ENCODE measurements around the gene RTEL1.
"Not testable (repeated sequence)": the region's sequence is repeated elsewhere in the genome, so short reads cannot be mapped to it uniquely, and the experiment has no call there.

RTEL1 gene

DNA sequence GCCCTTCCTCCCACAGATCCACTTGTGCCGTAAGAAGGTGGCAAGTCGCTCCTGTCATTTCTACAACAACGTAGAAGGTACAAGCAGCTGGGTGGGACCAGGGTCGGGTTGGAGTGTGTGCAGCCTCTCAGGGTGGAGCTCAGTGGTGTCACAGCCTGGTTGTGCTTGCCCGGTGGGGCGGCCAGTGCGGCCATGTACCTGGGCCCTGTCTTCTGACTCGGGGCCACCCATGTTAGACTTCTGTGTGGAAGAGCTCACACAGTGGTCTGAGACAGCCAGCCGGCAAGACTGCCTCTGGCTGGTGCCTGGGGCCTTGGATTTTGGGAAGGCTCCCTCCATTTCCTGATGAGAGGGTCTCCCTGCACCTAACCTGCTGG is 4.7 kb downstream of the RTEL1 start:
- H3K36me3 Mint-ChIP-seq, result peaks cover 29 to 47% of the 10 kb centered on the region in 2 donors

DNA sequence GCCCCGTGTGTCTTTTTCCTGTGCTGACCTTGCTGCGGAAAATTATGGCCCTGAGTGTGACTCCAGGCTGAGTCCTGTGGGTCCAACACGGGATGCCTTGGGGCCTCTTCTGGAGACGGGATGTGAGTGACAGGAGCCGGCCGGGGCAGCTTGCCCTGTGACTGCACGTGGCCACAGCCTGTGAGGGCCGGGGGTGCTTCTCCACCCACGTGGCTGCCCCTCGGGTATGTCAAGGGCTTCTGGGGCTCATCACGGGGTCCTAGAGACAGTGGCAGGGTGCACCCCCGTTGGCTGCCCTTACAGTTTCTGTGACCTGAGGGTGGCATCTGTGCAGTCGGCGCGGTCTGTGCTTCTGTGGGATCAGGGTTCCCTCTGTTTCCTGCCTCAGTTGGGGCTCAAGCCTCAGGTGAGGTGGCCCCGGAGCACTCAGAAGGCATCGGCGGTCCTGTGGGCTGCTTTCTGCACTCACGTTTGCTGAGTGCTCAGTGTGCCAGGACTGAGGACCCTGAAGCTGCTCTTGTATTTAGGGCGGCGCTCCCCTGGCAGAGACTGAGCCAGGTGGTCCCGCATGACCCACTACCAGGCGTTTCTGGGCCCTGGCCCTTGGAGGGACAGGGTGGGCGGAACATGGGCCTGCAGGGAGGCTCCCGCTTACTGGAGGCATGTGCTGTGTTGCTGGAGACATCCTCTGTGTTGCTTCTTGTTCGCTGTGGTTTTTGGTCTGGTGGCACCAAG is 5.4 kb downstream of the RTEL1 start:
- DNase-seq, result no peak
- H3K36me3 Mint-ChIP-seq, result peaks cover 34 to 51% of the 10 kb centered on the region in 2 donors
- no peak for ATAC-seq (replicated peaks)
- H3K27ac Mint-ChIP-seq, result no peak overlapping the region
- no peaks in the 10 kb centered on the region for H3K9me3 Mint-ChIP-seq
- no peaks in the 10 kb centered on the region for H3K27me3 Mint-ChIP-seq
- peaks cover 6 to 22% of the 10 kb centered on the region in 2 donors for H3K4me1 Mint-ChIP-seq
- H3K4me3 Mint-ChIP-seq, result no peak overlapping the region

More for the DNA sequence above, 4.7 kb downstream of the RTEL1 start:
- no peak overlapping the region for H3K27ac Mint-ChIP-seq
- H3K9me3 Mint-ChIP-seq, result no peaks in the 10 kb centered on the region
- H3K27me3 Mint-ChIP-seq, result no peaks in the 10 kb centered on the region
- H3K4me3 Mint-ChIP-seq, result no peak overlapping the region
- ATAC-seq (replicated peaks) (no peak), DNase-seq (no peak)
- H3K4me1 Mint-ChIP-seq, result peaks cover 6 to 25% of the 10 kb centered on the region in 2 donors

DNA sequence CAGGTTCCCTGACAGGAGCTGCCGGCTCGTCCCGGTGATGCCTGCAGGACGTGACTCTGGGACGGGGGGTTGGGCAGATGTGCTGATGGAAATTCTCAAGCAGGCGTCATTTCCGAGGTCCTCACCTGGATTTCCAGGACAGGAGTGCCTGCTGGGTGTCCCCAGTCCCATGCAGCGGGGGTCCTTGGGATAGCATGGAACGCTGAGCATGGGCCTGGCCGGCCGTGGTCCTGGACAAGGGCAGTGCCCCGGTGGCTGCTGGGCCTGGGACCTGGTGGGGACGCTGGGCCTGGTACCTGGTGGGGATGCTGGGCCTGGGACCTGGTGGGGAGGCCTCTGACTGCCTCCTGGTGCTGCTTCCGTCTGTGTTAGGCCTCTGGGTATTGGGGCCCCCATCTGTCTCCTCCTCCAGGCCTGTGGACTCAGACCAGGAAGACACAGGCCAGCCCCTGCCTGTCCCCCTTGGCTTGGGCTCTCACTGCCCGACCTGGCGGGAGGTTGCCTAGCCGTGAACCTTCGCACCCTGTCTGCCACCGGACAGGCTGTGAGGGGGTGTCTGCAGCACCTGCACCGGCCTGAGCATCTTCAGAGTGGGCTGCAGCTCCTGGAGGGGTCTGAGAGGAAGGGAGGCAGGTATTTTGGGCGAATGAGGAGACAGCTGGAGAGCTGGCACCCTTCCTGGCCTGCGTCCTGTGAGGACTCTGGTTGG is 6.2 kb downstream of the RTEL1 start:
- ATAC-seq (replicated peaks), result no peak
- DNase-seq, result no peak
- Mint-ChIP-seq H3K4me3 (no peak overlapping the region), H3K36me3 (peaks cover 39 to 54% of the 10 kb centered on the region in 2 donors), H3K9me3 (no peaks in the 10 kb centered on the region), H3K27ac (no peak overlapping the region), H3K27me3 (no peaks in the 10 kb centered on the region), H3K4me1 (peaks cover 4 to 14% of the 10 kb centered on the region in 2 donors)

DNA sequence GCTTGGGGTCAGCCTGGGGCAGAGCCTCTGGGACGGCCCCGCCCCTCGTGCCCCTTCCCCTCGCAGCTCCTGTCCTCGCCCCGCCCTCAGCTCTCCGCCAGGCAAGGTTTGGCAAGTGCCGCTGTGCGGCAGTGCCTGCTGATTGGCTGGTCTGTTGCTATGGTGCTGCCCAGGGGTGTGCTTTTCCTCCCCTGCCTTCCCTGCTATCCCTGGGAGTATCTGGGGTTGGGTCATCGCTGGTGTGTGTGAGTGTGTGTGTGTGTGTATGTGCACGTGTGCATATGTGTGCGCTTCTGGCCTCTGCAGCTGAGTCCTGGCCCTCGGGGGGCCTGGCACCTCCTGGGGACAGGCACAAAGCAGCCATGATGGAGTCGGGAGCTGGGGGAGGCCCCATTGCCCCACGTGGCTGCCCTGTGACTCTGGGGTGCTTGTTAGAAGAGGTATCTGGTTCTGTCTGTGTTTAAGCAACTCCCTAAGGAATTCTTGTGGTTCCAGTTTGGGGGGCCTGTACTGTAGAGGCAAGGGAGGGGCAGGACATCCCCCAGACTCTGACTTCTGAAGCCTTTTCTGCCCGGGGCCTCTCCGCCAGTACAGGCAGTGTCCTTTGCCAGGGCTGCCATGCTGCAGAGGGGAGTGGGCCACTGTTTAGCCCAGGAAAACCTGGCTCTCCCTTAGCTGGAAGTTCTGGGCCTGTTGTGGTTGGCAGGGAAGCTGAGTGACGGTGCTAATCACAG is 6.9 kb downstream of the RTEL1 start:
- no peak for DNase-seq
- no peaks in the 10 kb centered on the region for H3K9me3 Mint-ChIP-seq
- ATAC-seq (replicated peaks), result no peak
- H3K27ac Mint-ChIP-seq, result no peak overlapping the region
- H3K36me3 Mint-ChIP-seq, result peaks cover 36 to 50% of the 10 kb centered on the region in 2 donors
- H3K4me1 Mint-ChIP-seq, result peaks cover 0 to 7% of the 10 kb centered on the region in 2 donors
- H3K4me3 Mint-ChIP-seq, result no peak overlapping the region
- no peaks in the 10 kb centered on the region for H3K27me3 Mint-ChIP-seq

DNA sequence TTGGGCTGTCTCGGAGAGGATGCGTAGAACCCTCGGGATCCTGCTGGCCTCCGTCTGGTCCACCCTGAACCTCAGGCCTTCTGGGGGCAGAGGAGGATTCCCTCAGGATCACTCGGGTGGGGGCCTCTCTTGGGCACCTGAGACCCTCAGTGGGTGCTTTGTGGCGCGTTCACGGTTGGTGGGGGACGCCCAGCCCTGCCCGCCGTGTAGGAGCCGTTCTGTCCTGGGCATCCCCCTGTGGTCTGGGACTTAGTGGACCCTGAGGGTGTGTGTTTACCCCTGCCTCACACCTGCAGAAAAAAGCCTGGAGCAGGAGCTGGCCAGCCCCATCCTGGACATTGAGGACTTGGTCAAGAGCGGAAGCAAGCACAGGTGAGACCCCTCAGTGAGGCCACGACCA is 7.6 kb downstream of the RTEL1 start:
- Mint-ChIP-seq H3K27me3 (no peaks in the 10 kb centered on the region), H3K4me3 (no peak overlapping the region), H3K4me1 (peaks cover 0 to 6% of the 10 kb centered on the region in 2 donors), H3K9me3 (no peaks in the 10 kb centered on the region), H3K27ac (no peak overlapping the region), H3K36me3 (peaks cover 40 to 52% of the 10 kb centered on the region in 2 donors)
- ATAC-seq (replicated peaks), result no peak
- no peak for DNase-seq

DNA sequence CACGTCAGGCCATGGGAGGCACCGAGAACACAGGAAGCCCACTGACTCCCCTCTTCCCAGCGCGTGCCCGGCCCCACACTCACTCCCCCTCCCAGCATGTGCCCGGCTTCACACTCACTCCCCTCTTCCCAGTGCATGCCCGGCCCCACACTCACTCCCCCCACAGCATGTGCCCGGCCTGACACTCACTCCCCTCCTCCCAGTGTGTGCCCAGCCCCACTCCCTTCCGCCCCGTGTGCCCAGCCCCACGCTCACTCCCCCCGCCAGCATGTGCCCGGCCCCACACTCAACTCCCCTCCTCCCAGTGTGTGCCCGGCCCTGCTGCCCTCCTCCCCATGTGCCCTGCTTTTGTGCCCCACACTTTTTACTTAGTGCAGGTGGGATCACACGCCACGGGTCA is 9.7 kb downstream of the RTEL1 start:
- ATAC-seq (replicated peaks) (no peak), DNase-seq (no peak)
- H3K36me3 Mint-ChIP-seq, result peaks cover 36 to 51% of the 10 kb centered on the region in 2 donors
- H3K9me3 Mint-ChIP-seq, result no peaks in the 10 kb centered on the region
- no peak overlapping the region for H3K4me3 Mint-ChIP-seq
- no peak overlapping the region for H3K27ac Mint-ChIP-seq
- no peaks in the 10 kb centered on the region for H3K27me3 Mint-ChIP-seq
- H3K4me1 Mint-ChIP-seq, result no peaks in the 10 kb centered on the region

DNA sequence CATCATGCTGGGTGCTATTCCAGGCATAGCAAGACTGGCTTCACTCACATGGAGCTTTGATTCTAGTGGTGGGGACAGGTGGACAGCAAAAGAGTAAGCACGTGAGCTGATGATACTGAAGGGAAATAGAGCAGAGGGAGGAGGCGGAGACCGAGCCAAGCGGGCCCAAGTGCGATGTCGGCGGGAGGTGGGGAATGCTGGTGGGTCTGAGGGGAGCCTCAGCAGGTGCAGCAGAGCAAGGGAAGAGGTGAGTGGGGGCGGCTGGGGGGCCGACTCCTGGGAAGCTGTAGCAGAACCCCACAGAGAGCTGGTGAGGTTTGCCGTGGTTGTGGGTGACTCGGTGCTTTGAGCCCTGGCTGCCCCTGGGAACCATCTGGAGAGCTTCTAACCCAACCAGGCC is 10.2 kb downstream of the RTEL1 start:
- Mint-ChIP-seq H3K9me3 (no peaks in the 10 kb centered on the region), H3K36me3 (peaks cover 34 to 52% of the 10 kb centered on the region in 2 donors), H3K27me3 (no peaks in the 10 kb centered on the region), H3K4me3 (no peak overlapping the region), H3K27ac (no peak overlapping the region), H3K4me1 (no peaks in the 10 kb centered on the region)
- no peak for ATAC-seq (replicated peaks)
- DNase-seq, result no peak

DNA sequence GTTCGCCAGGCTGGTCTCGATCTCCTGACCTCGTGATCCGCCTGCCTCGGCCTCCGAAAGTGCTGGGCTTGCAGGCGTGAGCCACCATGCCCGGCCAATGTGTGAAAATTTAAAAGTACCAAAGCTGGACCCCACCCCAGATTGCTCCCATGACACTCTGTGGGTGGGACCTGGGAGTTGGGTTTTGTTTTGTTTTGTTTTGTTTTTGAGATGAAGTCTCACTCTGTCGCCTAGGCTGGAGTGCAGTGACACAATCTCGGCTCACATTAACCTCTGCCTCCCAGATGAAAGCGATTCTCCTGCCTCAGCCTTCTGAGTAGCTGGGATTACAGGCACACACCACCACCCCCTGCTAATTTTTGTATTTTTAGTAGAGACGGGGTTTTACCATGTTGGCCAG is 13.6 kb downstream of the RTEL1 start:
- H3K27me3 Mint-ChIP-seq; H3K9me3 Mint-ChIP-seq; DNase-seq; H3K4me1 Mint-ChIP-seq; ATAC-seq (replicated peaks); H3K27ac Mint-ChIP-seq; H3K4me3 Mint-ChIP-seq: not testable (repeated sequence)
- peaks cover 46 to 51% of the 10 kb centered on the region in 2 donors for H3K36me3 Mint-ChIP-seq

DNA sequence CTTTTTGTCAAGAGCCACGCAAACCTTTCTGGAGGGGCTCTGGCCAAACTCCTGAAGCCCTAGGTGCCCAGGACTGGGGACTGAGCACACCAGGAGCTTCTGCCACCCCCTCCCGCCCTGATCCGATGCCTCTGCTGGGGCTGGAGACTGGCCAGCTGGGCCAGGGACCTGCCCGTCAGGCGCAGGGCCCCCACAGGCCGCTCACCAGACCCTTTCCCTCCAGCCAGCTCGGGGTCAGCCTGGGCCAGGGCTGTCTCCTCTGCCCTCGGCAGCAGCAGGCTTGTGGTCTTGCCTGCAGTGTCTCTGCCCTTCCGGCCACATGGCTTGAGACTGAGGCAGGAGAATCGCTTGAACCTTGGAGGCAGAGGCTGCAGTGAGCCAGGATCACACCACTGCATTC is 14.6 kb downstream of the RTEL1 start:
- DNase-seq (no peak), ATAC-seq (replicated peaks) (no peak)
- Mint-ChIP-seq H3K4me1 (no peaks in the 10 kb centered on the region), H3K9me3 (no peaks in the 10 kb centered on the region), H3K27ac (no peak overlapping the region), H3K4me3 (no peak overlapping the region), H3K36me3 (peaks cover 44 to 52% of the 10 kb centered on the region in 2 donors), H3K27me3 (no peaks in the 10 kb centered on the region)

DNA sequence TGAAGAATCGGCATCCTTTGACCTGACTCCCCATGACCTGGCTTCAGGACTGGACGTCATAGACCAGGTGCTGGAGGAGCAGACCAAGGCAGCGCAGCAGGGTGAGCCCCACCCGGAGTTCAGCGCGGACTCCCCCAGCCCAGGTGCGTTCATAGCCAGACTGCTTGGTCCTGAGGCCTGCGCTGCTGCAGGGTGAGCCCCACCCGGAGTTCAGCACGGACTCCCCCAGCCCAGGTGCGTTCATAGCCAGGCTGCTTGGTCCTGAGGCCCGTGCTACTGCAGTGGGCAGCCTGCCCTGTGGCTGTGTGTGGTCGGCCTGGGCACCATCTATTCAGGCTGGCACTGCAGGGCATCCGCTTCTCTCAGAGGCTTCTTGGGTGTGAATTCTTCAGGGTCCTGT is 15.8 kb downstream of the RTEL1 start:
- H3K27me3 Mint-ChIP-seq, result no peaks in the 10 kb centered on the region
- H3K9me3 Mint-ChIP-seq, result no peaks in the 10 kb centered on the region
- H3K36me3 Mint-ChIP-seq, result peaks cover 44 to 52% of the 10 kb centered on the region in 2 donors
- H3K27ac Mint-ChIP-seq, result no peak overlapping the region
- ATAC-seq (replicated peaks) (no peak), DNase-seq (no peak)
- H3K4me3 Mint-ChIP-seq, result no peak overlapping the region
- no peaks in the 10 kb centered on the region for H3K4me1 Mint-ChIP-seq

DNA sequence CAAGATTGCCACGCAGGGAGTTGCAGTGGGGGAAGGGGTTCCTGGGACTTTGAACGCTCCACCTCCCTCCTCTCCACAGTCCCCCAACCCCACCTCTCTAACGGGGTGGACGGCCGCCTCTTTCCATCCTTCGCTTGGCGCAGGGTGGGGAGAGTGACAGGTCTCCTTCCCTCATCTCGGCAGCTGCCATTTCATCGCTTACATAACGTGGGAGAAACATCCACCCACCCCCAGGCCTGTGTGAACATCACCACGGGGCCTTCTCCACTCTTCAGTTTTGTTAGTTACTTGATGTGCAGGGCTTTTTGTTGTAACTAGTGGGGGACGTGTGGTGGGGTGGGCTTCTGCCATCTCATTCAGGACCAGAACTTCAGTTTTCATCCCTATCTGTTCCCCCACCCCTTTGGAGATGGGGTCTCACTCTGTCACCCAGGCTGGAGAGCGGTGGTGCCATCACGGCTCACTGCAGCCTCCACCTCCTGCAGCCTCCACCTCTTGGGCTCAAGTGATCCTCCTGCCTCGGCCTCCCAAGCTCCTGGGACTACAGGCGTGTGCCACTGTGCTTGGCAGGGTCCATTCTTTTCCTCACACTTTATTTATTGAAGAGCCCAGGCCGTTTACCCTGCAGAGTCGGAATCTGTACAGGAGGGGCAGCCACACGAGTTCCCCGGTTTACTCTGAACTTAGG is 17.7 kb downstream of the RTEL1 start:
- no peaks in the 10 kb centered on the region for H3K9me3 Mint-ChIP-seq
- no peak overlapping the region for H3K27ac Mint-ChIP-seq
- DNase-seq, result no peak
- no peaks in the 10 kb centered on the region for H3K27me3 Mint-ChIP-seq
- no peak overlapping the region for H3K4me3 Mint-ChIP-seq
- peaks cover 40 to 49% of the 10 kb centered on the region in 2 donors for H3K36me3 Mint-ChIP-seq
- H3K4me1 Mint-ChIP-seq, result no peaks in the 10 kb centered on the region
- no peak for ATAC-seq (replicated peaks)

DNA sequence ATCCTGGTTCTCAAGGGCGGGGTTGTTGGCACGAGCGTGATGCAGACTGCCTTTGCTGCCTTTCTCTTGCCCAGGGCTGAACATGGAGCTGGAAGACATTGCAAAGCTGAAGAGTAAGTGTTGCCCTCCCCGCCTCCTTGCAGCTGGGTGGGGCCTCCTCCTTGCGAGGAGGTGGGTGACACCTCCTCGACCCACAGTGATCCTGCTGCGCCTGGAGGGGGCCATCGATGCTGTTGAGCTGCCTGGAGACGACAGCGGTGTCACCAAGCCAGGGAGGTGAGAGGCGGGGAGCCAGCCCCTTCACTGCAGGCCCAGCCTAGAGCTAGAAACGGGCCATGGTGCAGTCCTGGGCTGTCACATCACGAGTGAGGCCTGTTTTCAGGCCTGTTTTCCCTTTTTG is 20.0 kb downstream of the RTEL1 start:
- Mint-ChIP-seq H3K27me3 (no peaks in the 10 kb centered on the region), H3K9me3 (no peaks in the 10 kb centered on the region), H3K27ac (no peak overlapping the region), H3K36me3 (peaks cover 40% of the 10 kb centered on the region in 2 donors), H3K4me3 (no peak overlapping the region), H3K4me1 (no peaks in the 10 kb centered on the region)
- ATAC-seq (replicated peaks) (no peak), DNase-seq (no peak)

DNA sequence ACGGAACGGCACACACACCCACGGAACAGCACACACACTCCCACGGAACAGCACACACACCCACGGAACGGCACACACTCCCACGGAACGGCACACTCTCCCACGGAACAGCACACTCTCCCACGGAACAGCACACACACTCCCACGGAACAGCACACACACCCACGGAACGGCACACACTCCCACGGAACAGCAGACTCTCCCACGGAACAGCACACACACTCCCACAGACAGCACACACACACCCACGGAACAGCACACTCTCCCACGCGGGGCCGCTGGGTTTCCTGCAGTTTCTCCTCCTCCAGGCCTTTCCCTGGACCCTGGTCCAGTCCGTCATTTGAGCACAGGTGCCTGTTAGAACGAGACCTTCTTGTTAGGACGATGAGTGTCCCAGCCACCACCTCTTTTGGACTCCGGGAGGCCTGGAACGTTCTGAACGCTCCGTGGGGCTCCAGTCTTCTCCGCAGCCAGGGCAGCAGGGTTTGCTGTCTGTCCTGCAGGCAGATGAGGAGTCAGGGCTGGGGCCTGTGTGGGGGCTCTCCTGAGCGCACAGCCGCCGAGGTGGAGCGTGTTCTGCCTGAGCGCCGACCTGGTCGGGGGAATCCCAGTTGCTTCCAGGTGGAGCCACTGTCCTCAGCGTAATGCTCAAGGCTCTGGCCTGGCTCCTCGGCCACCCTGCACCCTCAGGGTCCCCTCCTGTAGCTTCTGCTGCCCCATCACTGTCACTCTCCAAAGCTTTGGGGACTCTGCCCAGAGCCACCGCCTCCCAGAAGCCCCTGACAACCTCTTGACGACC is 20.8 kb downstream of the RTEL1 start:
- ATAC-seq (replicated peaks), result no peak
- H3K27ac Mint-ChIP-seq, result no peak overlapping the region
- H3K36me3 Mint-ChIP-seq, result peaks cover 41 to 42% of the 10 kb centered on the region in 2 donors
- H3K4me1 Mint-ChIP-seq, result no peaks in the 10 kb centered on the region
- H3K4me3 Mint-ChIP-seq, result no peak overlapping the region
- no peaks in the 10 kb centered on the region for H3K9me3 Mint-ChIP-seq
- no peak for DNase-seq
- no peaks in the 10 kb centered on the region for H3K27me3 Mint-ChIP-seq

All from stimulated activated naive B cell treated with anti-CD40 and anti-IgM and Interleukin-4, amounts not matched to agents 10 μg/mL and 1 μg/mL and 100 μg/mL, for 72 hours (primary cell).